H1 (cell line): Measurements from ENCODE around the gene RAI2. TPM values are rescaled to one million over a fixed set of nuclear protein-coding genes. Genes with fewer than 3 reads are reported as not detected.

Experiments
- CHD7 ChIP-seq: fragments of 300-600 bp; sonication (generic); IDR thresholded peaks from 2 replicates; pipeline ENCODE4 v1.7.1; 2012; ENCODE audit warnings: low read length, moderate library complexity, mild to moderate bottlenecking, inconsistent platforms; ENCODE audit not compliant: insufficient replicate concordance
- RXRA ChIP-seq: IDR thresholded peaks from 2 replicates; pipeline ENCODE4 v1.6.1; 2011; ENCODE audit warnings: low read depth, mild to moderate bottlenecking, low read length, moderate library complexity; ENCODE audit not compliant: insufficient read depth
- polyA plus RNA-seq, 7 experiments: library from polyadenylated mRNA; depleted of rRNA in 3 of 7; stranded (reverse) in 5 of 7; unstranded in 2 of 7; fragments of >200 nt in 5 of 7; fragments of 200-250 nt in 2 of 7; gene quantifications; 1 replicate in 5 of 7; 2 replicates in 1 of 7; 4 replicates in 1 of 7; pipeline versions ENCODE4 v1.2.1 to v1.2.3, GENCODE V29; 2011 to 2013; ENCODE audit warnings: missing spikeins in 2 of 7, mixed read lengths in 2 of 7
- total RNA-seq: library from RNA; stranded (reverse); fragmentation: NEBNext Ultra II Directional; extraction: Animal tissue kit (Norgen Biotek cat#: 25700); gene quantifications from 2 replicates; pipeline ENCODE4 v1.2.1, GENCODE V29; 2021

The RAI2 gene
- total and polyA plus RNA-seq, 2 of the 8 experiments (the other 6 are each of a cell fraction or from before 2014, with no cell fraction given) = 0.60 to 2.0 TPM

GRCh38 chrX:17801431-17801830 is 59.7 kb downstream of the RAI2 start (continued):
- no peak for TF ChIP-seq RXRA
- TF ChIP-seq CHD7 = no peak
